ENCODE measurements around the gene PDXDC1. TPM values are rescaled to one million over a fixed set of nuclear protein-coding genes. Genes with fewer than 3 reads are reported as not detected.
"Not testable (repeated sequence)": the region's sequence is repeated elsewhere in the genome, so short reads cannot be mapped to it uniquely, and the experiment has no call there.

Gene PDXDC1
- total RNA-seq, 1 donor from 2014 or later, result 120 TPM

- peaks cover 17% of the 10 kb centered on the region for H3K27me3 Mint-ChIP-seq (ENCODE audit: low read depth)
- H3K36me3 Mint-ChIP-seq (ENCODE audit: low read depth); H3K27ac Mint-ChIP-seq (ENCODE audit: unreplicated experiment); H3K9me3 Mint-ChIP-seq (ENCODE audit: low read depth); DNase-seq (ENCODE audit: low spot score); H3K4me3 Mint-ChIP-seq (ENCODE audit: unreplicated experiment); H3K4me1 Mint-ChIP-seq (ENCODE audit: low read depth): not testable (repeated sequence)
These were observed 191.4 kb downstream of the PDXDC1 start for GRCh38 chr16:15166177-15166576.

GRCh38 chr16:15168303-15168702, 193.5 kb downstream of the PDXDC1 start:
- H3K27me3 Mint-ChIP-seq (ENCODE audit: low read depth), result peaks cover 12% of the 10 kb centered on the region
- H3K4me1 Mint-ChIP-seq (ENCODE audit: low read depth); H3K4me3 Mint-ChIP-seq (ENCODE audit: unreplicated experiment); H3K27ac Mint-ChIP-seq (ENCODE audit: unreplicated experiment); H3K36me3 Mint-ChIP-seq (ENCODE audit: low read depth); H3K9me3 Mint-ChIP-seq (ENCODE audit: low read depth); DNase-seq (ENCODE audit: low spot score): not testable (repeated sequence)

- not testable (repeated sequence) for DNase-seq (ENCODE audit: low spot score); H3K4me1 Mint-ChIP-seq (ENCODE audit: low read depth)
These were observed 194.3 kb downstream of the PDXDC1 start for GRCh38 chr16:15168953-15169652.

GRCh38 chr16:15179909-15180308, 205.1 kb downstream of the PDXDC1 start:
- not testable (repeated sequence) for H3K9me3 Mint-ChIP-seq (ENCODE audit: low read depth); H3K27me3 Mint-ChIP-seq (ENCODE audit: low read depth); H3K36me3 Mint-ChIP-seq (ENCODE audit: low read depth); H3K4me1 Mint-ChIP-seq (ENCODE audit: low read depth); H3K27ac Mint-ChIP-seq (ENCODE audit: unreplicated experiment); H3K4me3 Mint-ChIP-seq (ENCODE audit: unreplicated experiment); DNase-seq (ENCODE audit: low spot score)

More at GRCh38 chr16:15168953-15169652, 194.3 kb downstream of the PDXDC1 start:
- not testable (repeated sequence) for H3K4me3 Mint-ChIP-seq (ENCODE audit: unreplicated experiment); H3K27ac Mint-ChIP-seq (ENCODE audit: unreplicated experiment); H3K36me3 Mint-ChIP-seq (ENCODE audit: low read depth); H3K9me3 Mint-ChIP-seq (ENCODE audit: low read depth)
- H3K27me3 Mint-ChIP-seq (ENCODE audit: low read depth), result peaks cover 12% of the 10 kb centered on the region

- DNase-seq (ENCODE audit: low spot score); H3K36me3 Mint-ChIP-seq (ENCODE audit: low read depth); H3K4me3 Mint-ChIP-seq (ENCODE audit: unreplicated experiment); H3K4me1 Mint-ChIP-seq (ENCODE audit: low read depth); H3K27me3 Mint-ChIP-seq (ENCODE audit: low read depth); H3K9me3 Mint-ChIP-seq (ENCODE audit: low read depth); H3K27ac Mint-ChIP-seq (ENCODE audit: unreplicated experiment): not testable (repeated sequence)
These were observed 206.1 kb downstream of the PDXDC1 start for GRCh38 chr16:15180946-15181345.

GRCh38 chr16:15184000-15184399, 209.2 kb downstream of the PDXDC1 start:
- not testable (repeated sequence) for H3K4me1 Mint-ChIP-seq (ENCODE audit: low read depth); DNase-seq (ENCODE audit: low spot score); H3K9me3 Mint-ChIP-seq (ENCODE audit: low read depth); H3K36me3 Mint-ChIP-seq (ENCODE audit: low read depth); H3K27ac Mint-ChIP-seq (ENCODE audit: unreplicated experiment); H3K4me3 Mint-ChIP-seq (ENCODE audit: unreplicated experiment)
- H3K27me3 Mint-ChIP-seq (ENCODE audit: low read depth), result peaks cover 12% of the 10 kb centered on the region

Small RNA genes within 50 kb of the gene (microRNA-seq; reads per million reads assigned to microRNA genes)
- gene MIR1972-1 (ENCODE audit: borderline number of aligned reads) (not detected), gene MIR3180-4 (ENCODE audit: borderline number of aligned reads) (not detected), gene MIR6511A1 (ENCODE audit: borderline number of aligned reads) (not detected), gene MIR6511B2 (ENCODE audit: borderline number of aligned reads) (not detected), gene MIR6770-1 (ENCODE audit: borderline number of aligned reads) (not detected)

Other genes starting within 250 kb of the PDXDC1 start
- gene NPIPA2, start 232.5 kb upstream of the PDXDC1 start, total RNA-seq, result 7.6 to 13.0 TPM (median 11.5 TPM) in 3 replicates
- 140 to 150 TPM (median 143 TPM) in 3 replicates for gene NOMO1, start 141.3 kb upstream of the PDXDC1 start, total RNA-seq
- 119 to 145 TPM (median 143 TPM) in 3 replicates for gene NPIPA1, start 37.6 kb upstream of the PDXDC1 start, total RNA-seq
- gene NTAN1, start 81.0 kb downstream of the PDXDC1 start, total RNA-seq, result 47.4 to 50.3 TPM (median 49.3 TPM) in 3 replicates
- gene RRN3, start 119.2 kb downstream of the PDXDC1 start, total RNA-seq, result 24.4 to 25.8 TPM (median 25.1 TPM) in 3 replicates

All from chondrocyte (in vitro differentiated cells).